Fibroblast of lung (primary cell): ENCODE data around the gene TENT5C. TPM values are rescaled to one million over a fixed set of nuclear protein-coding genes. Genes with fewer than 3 reads are reported as not detected.

Experiments
- DNase-seq, 2 donors: peaks; one replicate each; pipeline versions ENCODE4 v3.0.0 to v3.0.0-alpha.2; 2010; ENCODE audit warnings: low read depth in 2 of 2
- H2AFZ ChIP-seq: 2 replicates; pipeline ENCODE4 v1.5.1; 2012; ENCODE audit warnings: low read length, control low read depth, inconsistent platforms
- H3K27ac ChIP-seq: 2 replicates; pipeline ENCODE4 v1.5.1; 2011; ENCODE audit warnings: low read length, control low read depth; ENCODE audit not compliant: insufficient read depth
- H3K27me3 ChIP-seq: 2 replicates; pipeline ENCODE4 v1.5.1; 2011; ENCODE audit warnings: mild to moderate bottlenecking, low read length; ENCODE audit not compliant: control insufficient read depth, insufficient read depth
- H3K36me3 ChIP-seq: 2 replicates; pipeline ENCODE4 v1.5.1; 2011; ENCODE audit warnings: low read length; ENCODE audit not compliant: control insufficient read depth, insufficient read depth
- H3K4me1 ChIP-seq: 2 replicates; pipeline ENCODE4 v1.5.1; 2011; ENCODE audit warnings: low read length; ENCODE audit not compliant: control insufficient read depth, insufficient read depth; ENCODE audit errors: extremely low read depth
- H3K4me2 ChIP-seq: 2 replicates; pipeline ENCODE4 v1.5.1; 2011; ENCODE audit warnings: low read length, control low read depth; ENCODE audit not compliant: insufficient read depth; ENCODE audit errors: extremely low read depth
- H3K4me3 ChIP-seq, 4 experiments: fragments of 200-600 bp in 1 of 4; sonication (generic) in 1 of 4; replicated peaks in 1 of 4; 2 replicates each; pipeline ENCODE4 v1.5.1; 2011 to 2016; ENCODE audit warnings: low read length in 4 of 4, low read depth in 3 of 4, mild to moderate bottlenecking in 3 of 4, control low read depth in 2 of 4, inconsistent platforms in 1 of 4, mixed read lengths in 1 of 4; ENCODE audit not compliant: insufficient read depth in 1 of 4; ENCODE audit errors: control extremely low read depth in 1 of 4
- H3K79me2 ChIP-seq: 2 replicates; pipeline ENCODE4 v1.5.1; 2012; ENCODE audit warnings: mild to moderate bottlenecking, low read length, inconsistent platforms; ENCODE audit not compliant: control insufficient read depth, insufficient read depth
- H3K9ac ChIP-seq: 2 replicates; pipeline ENCODE4 v1.5.1; 2011; ENCODE audit warnings: mild to moderate bottlenecking, low read length, control low read depth; ENCODE audit not compliant: insufficient read depth
- H3K9me3 ChIP-seq: 2 replicates; pipeline ENCODE4 v1.5.1; 2012; ENCODE audit warnings: low read depth, low read length; ENCODE audit not compliant: control insufficient read depth, insufficient read depth
- H4K20me1 ChIP-seq: 2 replicates; pipeline ENCODE4 v1.5.1; 2011; ENCODE audit warnings: low read length; ENCODE audit not compliant: control insufficient read depth, insufficient read depth; ENCODE audit errors: extremely low read depth
- CTCF ChIP-seq, 2 donors: IDR thresholded peaks in 1 of 2; conservative IDR thresholded peaks in 1 of 2; 1 replicate in 1 of 2; 2 replicates in 1 of 2; pipeline ENCODE4 v1.5.1; 2011 to 2012; ENCODE audit warnings: low read length in 2 of 2, control low read depth in 1 of 2, inconsistent platforms in 1 of 2, low read depth in 1 of 2, mild to moderate bottlenecking in 1 of 2
- EZH2 ChIP-seq: IDR thresholded peaks from 2 replicates; pipeline ENCODE4 v1.5.1; 2012; ENCODE audit warnings: low read length, control low read depth, mild to moderate bottlenecking; ENCODE audit errors: missing control alignments
- polyA plus RNA-seq, 2 donors: library from polyadenylated mRNA; depleted of rRNA in 1 of 2; stranded (reverse) in 1 of 2; unstranded in 1 of 2; fragments of >200 nt; gene quantifications; 2 replicates each; pipeline ENCODE4 v1.2.1, GENCODE V29; 2011 to 2012; ENCODE audit warnings: missing spikeins in 1 of 2
- total RNA-seq: library from RNA; depleted of rRNA; stranded (reverse); fragments of >200 nt; gene quantifications from 2 replicates; pipeline ENCODE4 v1.2.1, GENCODE V29; 2014

Gene TENT5C
- total and polyA plus RNA-seq, 2 donors (not counting 1 experiment from before 2014, with no cell fraction given): 4.2 to 8.1 TPM

- H3K27ac ChIP-seq: no peak overlapping the region
- no peak overlapping the region for H2AFZ ChIP-seq
- no peak overlapping the region for H3K9ac ChIP-seq
- H3K9me3 ChIP-seq: no peaks in the 10 kb centered on the region
- H3K4me3 ChIP-seq: no peak overlapping the region
- H3K4me1 ChIP-seq: no peaks in the 10 kb centered on the region
- no peaks in the 10 kb centered on the region for H3K36me3 ChIP-seq
- no peak overlapping the region for H3K4me2 ChIP-seq
- DNase-seq: no peak
- no peaks in the 10 kb centered on the region for H3K79me2 ChIP-seq
- no peaks in the 10 kb centered on the region for H4K20me1 ChIP-seq
- no peaks in the 10 kb centered on the region for H3K27me3 ChIP-seq
- TF ChIP-seq CTCF (conservative IDR thresholded peaks at IDR 0.05 in 1 of 2, IDR thresholded peaks at IDR 0.05 in 1 of 2; ENCODE audit: low read depth in 1 of 2, low read length in 2 of 2) (no peak), EZH2 (no peak)
Observed at GRCh38 chr1:117663156-117663902, 57.5 kb downstream of the TENT5C start.

- Histone ChIP-seq H3K9me3 (no peaks in the 10 kb centered on the region), H3K9ac (no peak overlapping the region), H3K79me2 (no peaks in the 10 kb centered on the region), H3K36me3 (no peaks in the 10 kb centered on the region), H3K4me1 (no peaks in the 10 kb centered on the region), H3K4me2 (no peak overlapping the region), H2AFZ (no peak overlapping the region), H4K20me1 (no peaks in the 10 kb centered on the region), H3K27ac (no peak overlapping the region), H3K27me3 (no peaks in the 10 kb centered on the region), H3K4me3 (no peak overlapping the region)
- DNase-seq: no peak
- TF ChIP-seq CTCF (conservative IDR thresholded peaks at IDR 0.05 in 1 of 2, IDR thresholded peaks at IDR 0.05 in 1 of 2; ENCODE audit: low read depth in 1 of 2, low read length in 2 of 2): no peak
Observed at GRCh38 chr1:117664314-117664713, 58.5 kb downstream of the TENT5C start.

GRCh38 chr1:117665556-117666270 lies 59.9 kb downstream of the TENT5C start:
- DNase-seq: no peak
- Histone ChIP-seq H3K4me2 (no peak overlapping the region), H4K20me1 (no peaks in the 10 kb centered on the region), H3K4me1 (no peaks in the 10 kb centered on the region), H3K9me3 (no peaks in the 10 kb centered on the region), H3K36me3 (no peaks in the 10 kb centered on the region), H2AFZ (no peak overlapping the region), H3K4me3 (no peak overlapping the region), H3K27me3 (no peaks in the 10 kb centered on the region), H3K9ac (no peak overlapping the region), H3K27ac (no peak overlapping the region), H3K79me2 (no peaks in the 10 kb centered on the region)
- no peak for TF ChIP-seq EZH2
